Measurements from ENCODE around the gene CTSF.

Gene CTSF

GRCh38 chr11:66564538-66564937 lies 3.9 kb downstream of the CTSF start:
- no peak for TF ChIP-seq POLR2AphosphoS5 (IDR thresholded peaks at IDR 0.05; ENCODE audit: borderline replicate concordance, low read depth, low read length)
- no peak for TF ChIP-seq FOXP2 (optimal IDR thresholded peaks at IDR 0.05; ENCODE audit: control extremely low read depth, extremely low read length, insufficient read depth)
- TF ChIP-seq EZH2 (IDR thresholded peaks at IDR 0.05) = no peak
- Histone ChIP-seq H3K9me3 (ENCODE audit: low read depth, low read length) (no peaks in the 10 kb centered on the region), H3K36me3 (ENCODE audit: insufficient read depth, low read length) (no peaks in the 10 kb centered on the region), H3K4me3 (no peak overlapping the region), H3K9ac (ENCODE audit: insufficient read length) (no peak overlapping the region), H3K27ac (no peak overlapping the region)
- DNase-seq (ENCODE audit: low read depth, low spot score) = no peak

- no peaks in the 10 kb centered on the region for H3K9me3 ChIP-seq (ENCODE audit: low read depth, low read length)
- no peak overlapping the region for H3K9ac ChIP-seq (ENCODE audit: insufficient read length)
- TF ChIP-seq FOXP2 (optimal IDR thresholded peaks at IDR 0.05; ENCODE audit: control extremely low read depth, extremely low read length, insufficient read depth) (no peak), POLR2AphosphoS5 (IDR thresholded peaks at IDR 0.05; ENCODE audit: borderline replicate concordance, low read depth, low read length) (no peak), EZH2 (IDR thresholded peaks at IDR 0.05) (no peak)
- H3K4me3 ChIP-seq = no peak overlapping the region
- DNase-seq (ENCODE audit: low read depth, low spot score) = no peak
- H3K36me3 ChIP-seq (ENCODE audit: insufficient read depth, low read length) = no peaks in the 10 kb centered on the region
- no peak overlapping the region for H3K27ac ChIP-seq
Observed at GRCh38 chr11:66563832-66564231, 4.6 kb downstream of the CTSF start.

- no peak for DNase-seq (ENCODE audit: low read depth, low spot score)
Observed at GRCh38 chr11:66562907-66563583, 5.4 kb downstream of the CTSF start.

GRCh38 chr11:66562275-66562674 lies 6.1 kb downstream of the CTSF start:
- Histone ChIP-seq H3K27ac (no peak overlapping the region), H3K9ac (ENCODE audit: insufficient read length) (no peak overlapping the region), H3K9me3 (ENCODE audit: low read depth, low read length) (no peaks in the 10 kb centered on the region), H3K36me3 (ENCODE audit: insufficient read depth, low read length) (no peaks in the 10 kb centered on the region), H3K4me3 (no peak overlapping the region)
- TF ChIP-seq EZH2 (IDR thresholded peaks at IDR 0.05) (no peak), POLR2AphosphoS5 (IDR thresholded peaks at IDR 0.05; ENCODE audit: borderline replicate concordance, low read depth, low read length) (no peak), FOXP2 (optimal IDR thresholded peaks at IDR 0.05; ENCODE audit: control extremely low read depth, extremely low read length, insufficient read depth) (no peak)
- DNase-seq (ENCODE audit: low read depth, low spot score) = no peak

More at GRCh38 chr11:66562907-66563583, 5.4 kb downstream of the CTSF start:
- H3K9ac ChIP-seq (ENCODE audit: insufficient read length) = no peak overlapping the region
- H3K4me3 ChIP-seq = no peak overlapping the region
- no peaks in the 10 kb centered on the region for H3K36me3 ChIP-seq (ENCODE audit: insufficient read depth, low read length)
- no peak overlapping the region for H3K27ac ChIP-seq
- no peaks in the 10 kb centered on the region for H3K9me3 ChIP-seq (ENCODE audit: low read depth, low read length)
- TF ChIP-seq POLR2AphosphoS5 (IDR thresholded peaks at IDR 0.05; ENCODE audit: borderline replicate concordance, low read depth, low read length) (no peak), FOXP2 (optimal IDR thresholded peaks at IDR 0.05; ENCODE audit: control extremely low read depth, extremely low read length, insufficient read depth) (no peak), EZH2 (IDR thresholded peaks at IDR 0.05) (no peak)

GRCh38 chr11:66561975-66562248 lies 6.5 kb downstream of the CTSF start:
- H3K9me3 ChIP-seq (ENCODE audit: low read depth, low read length) = no peaks in the 10 kb centered on the region
- TF ChIP-seq EZH2 (IDR thresholded peaks at IDR 0.05) (no peak), POLR2AphosphoS5 (IDR thresholded peaks at IDR 0.05; ENCODE audit: borderline replicate concordance, low read depth, low read length) (no peak), FOXP2 (optimal IDR thresholded peaks at IDR 0.05; ENCODE audit: control extremely low read depth, extremely low read length, insufficient read depth) (no peak)
- DNase-seq (ENCODE audit: low read depth, low spot score) = no peak
- no peak overlapping the region for H3K27ac ChIP-seq
- no peak overlapping the region for H3K9ac ChIP-seq (ENCODE audit: insufficient read length)
- H3K4me3 ChIP-seq = no peak overlapping the region
- no peaks in the 10 kb centered on the region for H3K36me3 ChIP-seq (ENCODE audit: insufficient read depth, low read length)

GRCh38 chr11:66561178-66561974 lies 7.0 kb downstream of the CTSF start:
- no peaks in the 10 kb centered on the region for H3K36me3 ChIP-seq (ENCODE audit: insufficient read depth, low read length)
- no peak overlapping the region for H3K4me3 ChIP-seq
- no peak overlapping the region for H3K9ac ChIP-seq (ENCODE audit: insufficient read length)
- H3K9me3 ChIP-seq (ENCODE audit: low read depth, low read length) = no peaks in the 10 kb centered on the region
- no peak overlapping the region for H3K27ac ChIP-seq
- DNase-seq (ENCODE audit: low read depth, low spot score) = no peak
- TF ChIP-seq FOXP2 (optimal IDR thresholded peaks at IDR 0.05; ENCODE audit: control extremely low read depth, extremely low read length, insufficient read depth) = no peak
- no peak for TF ChIP-seq POLR2AphosphoS5 (IDR thresholded peaks at IDR 0.05; ENCODE audit: borderline replicate concordance, low read depth, low read length)
- no peak for TF ChIP-seq EZH2 (IDR thresholded peaks at IDR 0.05)

GRCh38 chr11:66559866-66560676 lies 8.3 kb downstream of the CTSF start:
- no peak for DNase-seq (ENCODE audit: low read depth, low spot score)
- no peak overlapping the region for H3K4me3 ChIP-seq
- no peaks in the 10 kb centered on the region for H3K9me3 ChIP-seq (ENCODE audit: low read depth, low read length)
- H3K36me3 ChIP-seq (ENCODE audit: insufficient read depth, low read length) = no peaks in the 10 kb centered on the region
- no peak overlapping the region for H3K9ac ChIP-seq (ENCODE audit: insufficient read length)
- TF ChIP-seq EZH2 (IDR thresholded peaks at IDR 0.05) (no peak), POLR2AphosphoS5 (IDR thresholded peaks at IDR 0.05; ENCODE audit: borderline replicate concordance, low read depth, low read length) (no peak), FOXP2 (optimal IDR thresholded peaks at IDR 0.05; ENCODE audit: control extremely low read depth, extremely low read length, insufficient read depth) (no peak)
- no peak overlapping the region for H3K27ac ChIP-seq
